Measurements from ENCODE around the gene INSIG1. TPM values are rescaled to one million over a fixed set of nuclear protein-coding genes. Genes with fewer than 3 reads are reported as not detected.

The INSIG1 gene
- total RNA-seq, 4 donors from 2014 or later, result 70.4 to 256 (median 145) TPM

- TF ChIP-seq CTCF (IDR thresholded peaks at IDR 0.05; ENCODE audit: low read depth), result no peak
Observed at GRCh38 chr7:155306673-155307470, 9.2 kb downstream of the INSIG1 start.

DNA sequence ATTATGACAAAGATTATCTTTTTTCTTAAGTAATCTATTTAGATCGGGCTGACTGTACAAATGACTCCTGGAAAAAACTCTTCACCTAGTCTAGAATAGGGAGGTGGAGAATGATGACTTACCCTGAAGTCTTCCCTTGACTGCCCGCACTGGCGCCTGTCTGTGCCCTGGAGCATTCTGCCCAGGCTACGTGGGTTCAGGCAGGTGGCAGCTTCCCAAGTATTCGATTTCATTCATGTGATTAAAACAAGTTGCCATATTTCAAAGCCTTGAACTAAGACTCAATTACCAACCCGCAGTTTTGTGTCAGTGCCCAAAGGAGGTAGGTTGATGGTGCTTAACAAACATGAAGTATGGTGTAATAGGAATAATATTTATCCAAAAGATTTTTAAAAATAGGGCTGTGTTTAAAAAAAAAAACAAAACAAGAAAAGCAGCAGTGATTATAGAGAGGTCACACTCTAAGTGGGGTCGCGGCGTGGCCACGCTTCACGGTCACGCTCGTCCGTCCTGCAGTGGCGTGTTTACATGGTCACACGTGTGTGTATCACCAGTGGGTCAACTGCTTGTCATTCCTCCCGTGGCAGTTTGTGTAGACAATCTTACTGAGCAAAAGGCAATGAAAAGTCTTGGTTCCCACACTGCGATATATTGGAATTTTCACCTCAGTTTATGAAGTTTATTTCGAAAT lies 10.8 kb downstream of the INSIG1 start:
- no peak for TF ChIP-seq CTCF (IDR thresholded peaks at IDR 0.05; ENCODE audit: low read depth)

DNA sequence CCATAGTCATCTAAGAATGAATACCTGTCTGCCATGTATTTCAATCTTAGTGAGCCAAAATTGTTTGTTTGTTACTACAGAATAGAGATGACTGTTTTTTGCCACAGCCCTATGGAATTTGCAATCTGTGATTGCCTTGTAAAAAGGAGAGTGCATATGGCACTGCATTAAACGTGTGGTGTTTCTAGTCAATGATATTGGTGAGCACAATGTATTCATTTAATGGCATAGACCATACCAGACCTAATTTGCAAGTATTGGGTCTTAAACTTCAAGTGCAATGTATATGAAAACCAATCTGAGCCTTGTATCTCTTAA lies 11.3 kb downstream of the INSIG1 start:
- TF ChIP-seq CTCF (IDR thresholded peaks at IDR 0.05; ENCODE audit: low read depth), result no peak

- TF ChIP-seq CTCF (IDR thresholded peaks at IDR 0.05; ENCODE audit: low read depth), result no peak
Observed at GRCh38 chr7:155310425-155311114, 12.9 kb downstream of the INSIG1 start.

DNA sequence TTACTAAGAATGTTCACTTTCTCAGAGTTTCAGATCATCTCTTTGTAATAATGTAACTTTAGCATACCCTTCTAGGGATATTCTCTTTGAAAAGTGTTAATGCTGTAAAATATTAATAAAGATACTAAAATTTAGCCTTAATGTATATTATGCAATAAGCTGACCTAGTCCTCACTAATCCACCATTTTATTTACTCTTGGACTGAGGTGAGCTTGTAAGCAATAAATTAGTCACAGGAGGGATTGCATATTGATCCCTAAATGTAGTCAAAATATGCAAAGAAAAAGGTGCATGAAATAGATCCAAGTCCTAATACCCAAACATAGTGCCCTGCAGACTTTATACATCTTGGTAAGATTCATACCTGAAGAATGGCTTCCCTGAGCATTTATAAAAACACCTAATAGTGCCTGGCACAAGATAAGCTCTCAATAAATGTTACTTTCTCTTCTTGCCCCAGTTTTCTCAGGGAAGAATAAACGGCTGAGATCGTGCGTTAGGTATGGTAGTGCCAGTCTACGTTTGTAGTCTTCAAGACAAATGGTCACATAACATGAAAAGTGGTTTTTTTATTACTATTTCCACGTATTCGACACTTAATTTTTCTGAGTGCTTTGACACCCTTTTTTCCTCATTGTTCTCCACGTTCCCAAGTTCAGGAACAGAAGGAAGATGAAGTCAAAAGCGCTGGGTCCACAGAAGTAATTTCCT lies 14.3 kb downstream of the INSIG1 start:
- no peak for TF ChIP-seq CTCF (IDR thresholded peaks at IDR 0.05; ENCODE audit: low read depth)

GRCh38 chr7:155312633-155313032 lies 15.0 kb downstream of the INSIG1 start:
- no peak for TF ChIP-seq CTCF (IDR thresholded peaks at IDR 0.05; ENCODE audit: low read depth)

Measured in subcutaneous adipose tissue (tissue), 4 donors.